Activated CD8-positive, alpha-beta memory T cell treated with anti-CD3 and anti-CD28 coated beads for 1 hour (primary cell): Measurements from ENCODE around the gene IRX3.
"Not testable (repeated sequence)": the region's sequence is repeated elsewhere in the genome, so short reads cannot be mapped to it uniquely, and the experiment has no call there.

Source experiments
- DNase-seq, 2 donors: peaks; one replicate each; pipeline ENCODE4 v3.0.0-alpha.2; 2020; ENCODE audit warnings: low read depth in 1 of 2; ENCODE audit errors: extremely low read depth in 1 of 2

The IRX3 gene

GRCh38 chr16:54280751-54281150 lies 5.8 kb downstream of the IRX3 start:
- DNase-seq: no peak

- DNase-seq: no peak
Measured at GRCh38 chr16:54277845-54278703, 8.5 kb downstream of the IRX3 start.

- no peak for DNase-seq
Measured at GRCh38 chr16:54275956-54276355, 10.6 kb downstream of the IRX3 start.

GRCh38 chr16:54273566-54273965 lies 13.0 kb downstream of the IRX3 start:
- DNase-seq: no peak

GRCh38 chr16:54270711-54271110 lies 15.9 kb downstream of the IRX3 start:
- no peak for DNase-seq

DNA sequence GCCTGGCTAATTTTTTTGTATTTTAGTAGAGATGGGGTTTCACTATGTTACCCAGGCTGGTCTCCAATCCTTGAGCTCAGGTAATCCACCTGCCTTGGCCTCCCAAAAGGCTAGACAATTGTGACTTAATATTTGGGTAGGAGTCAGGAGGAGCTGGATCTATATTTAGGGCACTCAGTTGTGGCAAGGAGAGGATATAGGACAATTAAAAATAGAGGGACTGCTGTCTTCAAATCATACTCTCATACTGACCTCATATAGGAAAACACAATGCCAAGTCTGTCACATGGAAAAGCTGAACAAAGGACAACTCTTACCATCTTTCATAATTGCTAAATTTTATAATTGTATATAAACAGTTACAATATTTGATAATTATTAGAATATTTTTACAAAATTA lies 17.1 kb downstream of the IRX3 start:
- no peak for DNase-seq

- DNase-seq: no peak
Measured at GRCh38 chr16:54268766-54269165, 17.8 kb downstream of the IRX3 start.

GRCh38 chr16:54268340-54268739 lies 18.2 kb downstream of the IRX3 start:
- no peak for DNase-seq

- no peak for DNase-seq
Measured at GRCh38 chr16:54266363-54266955, 20.1 kb downstream of the IRX3 start.

- no peak for DNase-seq
Measured at GRCh38 chr16:54265575-54266107, 20.9 kb downstream of the IRX3 start.

GRCh38 chr16:54253118-54253517 lies 33.5 kb downstream of the IRX3 start:
- DNase-seq: no peak

DNA sequence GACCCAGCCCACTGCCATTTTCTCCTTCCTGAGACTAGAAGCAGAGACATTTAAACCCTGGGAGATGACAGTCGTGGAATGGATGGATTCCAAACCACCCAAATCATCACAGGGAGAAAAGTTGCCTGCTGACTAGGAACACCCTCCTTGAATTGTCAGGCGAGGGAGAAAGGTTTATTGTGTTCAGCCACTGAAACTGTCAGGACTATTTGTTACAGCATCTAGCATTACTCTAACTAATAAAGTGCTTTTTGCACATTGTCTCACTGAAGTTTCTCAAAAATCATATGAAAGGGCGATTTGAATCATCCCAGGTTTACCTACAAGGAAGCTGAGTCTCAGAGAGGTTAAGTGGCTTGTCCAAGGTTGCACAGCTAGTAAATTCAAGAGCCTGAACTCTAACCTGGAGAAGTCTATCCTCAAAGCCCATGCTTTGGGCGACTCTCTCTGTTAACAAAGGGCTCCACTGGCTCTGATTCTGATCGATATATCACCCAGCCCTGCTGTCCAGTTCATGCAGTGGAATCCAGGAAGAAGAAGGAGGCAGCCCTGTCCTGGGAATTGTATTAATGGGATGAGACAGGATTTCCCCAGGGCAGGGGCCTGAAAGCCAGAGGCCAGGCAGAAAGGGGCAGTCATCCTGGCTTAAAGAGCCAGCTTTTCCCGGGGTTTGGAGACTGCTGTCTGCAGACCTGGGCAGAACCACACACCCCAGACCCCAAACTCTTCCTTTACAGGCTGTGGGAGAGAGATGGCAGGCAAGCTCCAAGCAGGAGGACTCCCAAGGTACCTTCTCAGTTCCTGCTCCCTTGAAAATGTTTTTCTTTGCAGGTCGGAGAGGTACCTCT lies 37.5 kb downstream of the IRX3 start:
- no peak for DNase-seq

DNA sequence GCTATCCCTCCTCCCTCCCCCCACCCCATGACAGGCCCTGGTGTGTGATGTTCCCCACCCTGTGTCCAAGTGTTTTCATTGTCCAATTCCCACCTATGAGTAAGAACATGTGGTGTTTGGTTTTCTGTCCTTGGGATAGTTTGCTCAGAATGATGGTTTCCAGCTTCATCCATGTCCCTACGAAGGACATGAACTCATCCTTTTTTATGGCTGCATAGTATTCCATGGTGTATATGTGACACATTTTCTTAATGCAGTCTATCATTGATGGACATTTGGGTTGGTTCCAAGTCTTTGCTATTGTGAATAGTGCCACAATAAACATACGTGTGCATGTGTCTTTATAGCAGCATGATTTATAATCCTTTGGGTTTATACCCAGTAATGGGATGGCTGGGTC lies 38.9 kb downstream of the IRX3 start:
- not testable (repeated sequence) for DNase-seq

GRCh38 chr16:54246454-54246821 lies 40.1 kb downstream of the IRX3 start:
- no peak for DNase-seq

DNA sequence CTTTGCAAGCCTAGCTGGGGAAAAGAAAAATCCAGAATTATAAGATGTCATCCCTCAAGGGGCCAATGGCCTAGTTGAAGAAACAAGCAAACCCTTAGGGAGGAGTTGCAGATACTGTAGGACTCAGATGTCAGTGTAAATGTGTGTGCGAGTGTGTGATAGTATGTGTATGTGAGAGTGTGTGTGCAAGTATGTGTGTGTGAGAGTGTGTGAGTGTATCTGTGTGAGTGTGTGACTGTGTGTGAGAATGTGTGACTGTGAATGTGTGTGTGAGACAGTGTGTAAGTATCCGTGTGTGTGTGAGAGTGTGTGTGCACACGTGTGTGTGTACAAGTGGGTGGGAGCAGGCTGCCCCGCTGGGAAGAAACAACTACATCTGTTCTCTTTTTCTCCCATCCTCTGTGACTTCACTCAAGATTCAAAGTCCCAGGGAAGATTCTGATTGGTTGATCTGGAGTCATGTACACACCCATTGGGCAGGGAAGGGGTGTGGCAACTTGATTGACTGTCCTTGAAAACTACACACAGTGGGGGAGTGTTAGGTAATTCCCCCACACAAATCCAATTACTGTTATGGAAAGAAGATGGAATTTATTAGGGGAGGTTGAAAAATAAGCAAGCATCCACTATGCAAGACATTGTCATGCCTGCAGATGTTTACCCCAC lies 40.7 kb downstream of the IRX3 start:
- DNase-seq: no peak

DNA sequence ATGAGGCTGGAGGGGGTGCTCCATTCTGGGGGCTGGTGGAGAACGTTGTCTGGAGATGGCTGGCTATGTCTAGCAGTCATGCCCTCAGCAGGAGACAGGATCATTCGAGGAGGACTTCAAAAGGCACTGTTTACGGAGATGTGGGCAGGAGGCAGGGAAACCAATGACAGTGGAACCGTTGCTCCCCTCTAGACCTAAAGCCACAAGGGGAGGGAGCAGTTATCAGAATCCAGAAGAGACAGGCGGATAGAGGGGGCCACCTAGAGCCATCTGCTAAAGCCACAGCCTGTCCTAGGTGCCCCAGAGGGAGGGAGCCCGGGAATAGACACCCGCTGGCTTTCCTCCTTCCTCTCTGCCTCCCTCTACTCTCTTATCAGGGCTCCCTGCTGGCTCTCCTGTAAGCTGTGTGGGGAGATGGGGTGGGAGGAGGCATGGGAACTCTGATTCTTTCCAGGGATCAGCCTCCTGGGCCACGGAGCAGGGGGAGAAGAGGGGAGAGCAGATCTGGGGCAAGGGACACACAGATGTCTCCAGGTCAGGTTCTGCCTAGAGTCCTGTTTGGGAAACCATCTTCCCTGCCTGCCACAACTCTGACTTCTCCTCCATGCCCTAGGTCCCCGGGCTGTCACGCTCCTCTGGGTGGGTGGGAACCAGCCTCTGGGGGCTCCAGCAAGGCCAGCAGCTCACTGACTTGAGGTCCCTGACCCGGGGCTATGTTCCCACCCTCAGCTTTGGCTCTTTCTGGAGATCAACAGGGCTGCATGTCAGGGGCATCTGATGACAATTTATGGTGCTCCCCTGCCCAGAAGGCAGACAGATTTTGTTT lies 42.3 kb downstream of the IRX3 start:
- DNase-seq: no peak

DNA sequence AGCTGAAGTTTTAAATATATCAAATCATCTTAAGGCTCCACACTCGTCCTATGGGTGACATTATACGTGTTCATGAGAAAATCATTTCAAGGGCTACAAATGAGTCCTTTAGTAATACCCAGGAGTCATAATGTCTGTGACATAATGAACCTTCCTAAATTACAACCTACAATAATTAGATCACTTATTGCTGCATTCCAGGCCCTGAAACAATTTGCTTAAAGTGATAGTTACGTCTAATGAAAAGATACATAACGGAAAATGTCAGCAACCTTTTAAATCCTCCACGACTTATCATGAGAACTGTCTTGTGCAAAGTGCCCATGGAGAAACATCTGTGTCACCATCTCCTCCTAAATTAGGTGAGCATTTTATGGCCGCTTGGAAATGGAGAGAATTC lies 43.4 kb downstream of the IRX3 start:
- DNase-seq: no peak

GRCh38 chr16:54242199-54242598 lies 44.4 kb downstream of the IRX3 start:
- DNase-seq: no peak

- no peak for DNase-seq
Measured at GRCh38 chr16:54241525-54241924, 45.1 kb downstream of the IRX3 start.
